Astrocyte (in vitro differentiated cells and primary cell): ENCODE data around the gene SIN3B.

ENCODE experiments used
- CTCF ChIP-seq: IDR thresholded peaks from 2 replicates; pipeline ENCODE4 v1.5.1; 2011; ENCODE audit warnings: low read depth, mild to moderate bottlenecking, inconsistent platforms, low read length, moderate library complexity; ENCODE audit not compliant: insufficient read depth
- EZH2 ChIP-seq: IDR thresholded peaks from 2 replicates; pipeline ENCODE4 v1.6.1; 2012; ENCODE audit warnings: mild to moderate bottlenecking, low read length, inconsistent platforms; ENCODE audit not compliant: insufficient read depth

GRCh38 chr19:16849168-16849567 is 20.0 kb downstream of the SIN3B start:
- TF ChIP-seq CTCF, result no peak
- TF ChIP-seq EZH2, result no peak
